CD4-positive, alpha-beta T cell treated with Interleukin-17A for 1 hour (primary cell): ENCODE measurements around the gene MORC1.
"Not testable (repeated sequence)": the region's sequence is repeated elsewhere in the genome, so short reads cannot be mapped to it uniquely, and the experiment has no call there.

Source experiments
- DNase-seq: peaks from one replicate; pipeline ENCODE4 v3.0.0-alpha.2; 2020

MORC1 gene

GRCh38 chr3:109117939-109118338 lies at the start of gene MORC1:
Gene MORC1 (minus strand): TSS chr3:109118134. CDS start chr3:109118059, 75 bp downstream.
- no peak for DNase-seq

- DNase-seq, result no peak
Observed at GRCh38 chr3:109165905-109166304, 48.0 kb upstream of the MORC1 start.

GRCh38 chr3:109161487-109162123 lies 43.7 kb upstream of the MORC1 start:
- no peak for DNase-seq

GRCh38 chr3:109155828-109156227 lies 37.9 kb upstream of the MORC1 start:
- no peak for DNase-seq

GRCh38 chr3:109154979-109155378 lies 37.0 kb upstream of the MORC1 start:
- DNase-seq, result no peak

GRCh38 chr3:109152320-109152719 lies 34.4 kb upstream of the MORC1 start:
- no peak for DNase-seq

GRCh38 chr3:109149078-109149477 lies 31.1 kb upstream of the MORC1 start:
- no peak for DNase-seq

- no peak for DNase-seq
Observed at GRCh38 chr3:109143646-109144045, 25.7 kb upstream of the MORC1 start.

- no peak for DNase-seq
Observed at GRCh38 chr3:109140318-109140717, 22.4 kb upstream of the MORC1 start.

- DNase-seq, result no peak
Observed at GRCh38 chr3:109137761-109138160, 19.8 kb upstream of the MORC1 start.

GRCh38 chr3:109136523-109136922 lies 18.6 kb upstream of the MORC1 start, which contains the start of gene C3orf85:
Gene C3orf85 (plus strand): TSS chr3:109136719. CDS start chr3:109136848, 129 bp downstream.
- no peak for DNase-seq

- DNase-seq, result not testable (repeated sequence)
Observed at GRCh38 chr3:109133474-109133816, 15.5 kb upstream of the MORC1 start.

- no peak for DNase-seq
Observed at GRCh38 chr3:109132801-109133473, 15.0 kb upstream of the MORC1 start.

GRCh38 chr3:109131276-109131675 lies 13.3 kb upstream of the MORC1 start:
- DNase-seq, result no peak

GRCh38 chr3:109127553-109127952 lies 9.6 kb upstream of the MORC1 start:
- no peak for DNase-seq

GRCh38 chr3:109125902-109126301 lies 8.0 kb upstream of the MORC1 start:
- no peak for DNase-seq

- DNase-seq, result no peak
Observed at GRCh38 chr3:109122690-109123089, 4.8 kb upstream of the MORC1 start.

GRCh38 chr3:109118584-109118983 lies 650 bp upstream of the MORC1 start:
- DNase-seq, result no peak

- no peak for DNase-seq
Observed at GRCh38 chr3:109116031-109116430, 1.9 kb downstream of the MORC1 start.

GRCh38 chr3:109115451-109115850 lies 2.5 kb downstream of the MORC1 start:
- DNase-seq, result no peak

- DNase-seq, result no peak
Observed at GRCh38 chr3:109114746-109115145, 3.2 kb downstream of the MORC1 start.

- no peak for DNase-seq
Observed at GRCh38 chr3:109112946-109113760, 4.8 kb downstream of the MORC1 start.

- DNase-seq, result no peak
Observed at GRCh38 chr3:109109574-109109973, 8.4 kb downstream of the MORC1 start.

GRCh38 chr3:109098079-109098644 lies 19.8 kb downstream of the MORC1 start:
- no peak for DNase-seq
